Measurements from ENCODE around the gene FANCF.

Gene FANCF

GRCh38 chr11:22624742-22625447 is 728 bp downstream of the FANCF start:
- DNase-seq (ENCODE audit: low read depth, low spot score), result peak; percentile 16

- no peak for DNase-seq (ENCODE audit: low read depth, low spot score)
These were observed 7.8 kb downstream of the FANCF start for GRCh38 chr11:22617868-22618267.

- no peak for DNase-seq (ENCODE audit: low read depth, low spot score)
These were observed 21.7 kb downstream of the FANCF start for GRCh38 chr11:22603933-22604332.

GRCh38 chr11:22602504-22602903 is 23.1 kb downstream of the FANCF start:
- no peak for DNase-seq (ENCODE audit: low read depth, low spot score)

GRCh38 chr11:22599458-22599857 is 26.2 kb downstream of the FANCF start:
- no peak for DNase-seq (ENCODE audit: low read depth, low spot score)

- no peak for DNase-seq (ENCODE audit: low read depth, low spot score)
These were observed 28.6 kb downstream of the FANCF start for GRCh38 chr11:22597062-22597461.

DNA sequence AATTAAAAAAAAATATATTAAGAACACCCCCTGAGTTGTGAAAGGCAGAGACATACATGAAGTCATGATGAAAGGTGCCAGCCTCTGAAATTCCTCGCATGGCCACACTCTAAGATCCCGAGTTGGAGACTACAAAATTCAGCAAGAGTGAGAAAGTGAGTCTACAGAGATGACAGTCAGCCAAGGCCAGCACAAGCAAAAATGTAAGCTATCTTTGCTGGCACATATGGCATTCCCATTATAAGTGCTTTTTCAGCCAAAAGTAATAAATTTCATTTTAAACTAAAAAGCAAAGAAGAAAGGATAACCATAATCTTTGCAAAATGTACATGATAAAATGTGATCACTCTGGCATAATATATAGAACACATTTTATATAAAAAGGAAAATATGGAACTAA is 40.6 kb downstream of the FANCF start:
- no peak for DNase-seq (ENCODE audit: low read depth, low spot score)

DNA sequence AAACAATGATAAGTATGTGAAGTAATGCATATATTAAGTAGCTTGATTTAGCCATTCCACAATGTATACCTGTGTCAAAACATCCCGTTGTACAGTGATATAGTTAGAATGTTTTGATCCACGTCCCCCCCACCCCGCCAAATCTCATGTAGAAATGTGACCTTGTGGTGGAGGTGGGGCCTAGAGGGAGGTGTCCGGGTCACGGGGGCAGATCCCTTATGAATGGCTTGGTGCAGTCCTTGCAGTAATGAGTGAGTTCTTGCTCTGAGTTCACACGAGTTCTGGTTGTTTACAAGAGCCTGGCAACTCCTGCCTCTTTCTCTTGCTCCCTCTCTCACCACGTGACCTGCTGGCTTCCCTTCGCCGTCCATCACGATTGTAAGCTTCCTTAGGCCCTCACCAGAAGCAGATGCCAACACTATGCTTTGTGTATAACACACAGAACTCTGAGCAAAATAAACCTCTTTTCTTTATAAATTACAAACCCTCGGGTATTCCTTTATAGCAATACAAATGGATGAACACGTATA is 41.6 kb downstream of the FANCF start:
- DNase-seq (ENCODE audit: low read depth, low spot score), result no peak

DNA sequence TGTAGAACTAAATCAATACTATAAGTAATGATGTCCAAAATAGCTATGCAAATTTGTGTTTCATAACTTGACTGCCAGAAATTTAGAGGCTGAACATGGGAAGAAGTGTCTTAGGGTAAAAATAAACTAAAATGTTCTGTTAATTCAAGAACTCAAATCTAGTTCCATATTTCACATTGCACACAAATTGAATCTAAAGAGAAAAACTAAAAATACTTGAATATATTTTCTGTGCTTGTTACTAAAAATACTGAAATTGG is 43.5 kb downstream of the FANCF start:
- DNase-seq (ENCODE audit: low read depth, low spot score), result no peak

DNA sequence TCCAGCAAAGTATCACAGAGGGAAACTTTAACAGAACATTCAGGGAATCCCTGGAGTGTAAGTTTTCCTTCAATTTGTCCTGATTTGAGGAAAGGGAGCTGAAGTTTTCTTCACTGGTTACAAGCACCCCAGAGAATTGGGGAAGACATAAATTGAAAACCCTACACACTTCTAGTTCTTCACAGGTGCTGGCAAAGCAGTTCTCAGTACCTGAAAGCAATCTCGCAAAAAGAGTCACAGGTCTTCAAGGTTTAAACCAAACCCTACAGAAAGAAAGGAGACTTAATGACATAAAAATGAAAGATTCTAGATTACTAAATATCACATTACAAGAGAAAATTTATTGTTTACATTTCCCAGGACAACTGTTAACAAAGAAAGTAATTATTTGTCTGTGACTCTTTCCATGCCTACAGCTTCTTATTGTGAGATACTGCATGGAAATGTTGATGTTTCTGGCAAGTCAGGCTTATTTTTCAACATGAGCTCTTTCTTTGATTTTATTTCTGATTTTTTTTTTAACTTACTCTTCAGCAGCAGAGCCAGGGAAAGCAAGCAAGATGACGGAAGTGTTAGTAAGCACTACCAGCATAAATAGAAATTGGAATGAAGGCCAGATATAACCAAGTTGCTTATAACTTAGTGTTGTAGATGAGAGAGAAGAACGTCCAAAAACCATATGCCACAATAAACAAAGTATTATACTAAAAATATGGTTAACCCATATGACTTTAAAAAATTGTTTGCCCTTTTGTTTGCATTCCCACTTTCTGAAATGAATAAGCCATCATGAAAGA is 44.1 kb downstream of the FANCF start:
- DNase-seq (ENCODE audit: low read depth, low spot score), result no peak

- no peak for DNase-seq (ENCODE audit: low read depth, low spot score)
These were observed 47.8 kb downstream of the FANCF start for GRCh38 chr11:22577854-22578253.

Measured in activated CD4-positive, CD25-positive, alpha-beta regulatory T cell treated with anti-CD3 and anti-CD28 coated beads, Interleukin-2, amount 50 U/mL, for 16 hours (primary cell).